ENCODE data around the gene PLEKHF1. TPM values are rescaled to one million over a fixed set of nuclear protein-coding genes. Genes with fewer than 3 reads are reported as not detected.
"Not testable (repeated sequence)": the region's sequence is repeated elsewhere in the genome, so short reads cannot be mapped to it uniquely, and the experiment has no call there.

PLEKHF1 gene
- polyA plus RNA-seq, 4 donors: 1.2 to 3.3 (median 1.8) TPM

DNA sequence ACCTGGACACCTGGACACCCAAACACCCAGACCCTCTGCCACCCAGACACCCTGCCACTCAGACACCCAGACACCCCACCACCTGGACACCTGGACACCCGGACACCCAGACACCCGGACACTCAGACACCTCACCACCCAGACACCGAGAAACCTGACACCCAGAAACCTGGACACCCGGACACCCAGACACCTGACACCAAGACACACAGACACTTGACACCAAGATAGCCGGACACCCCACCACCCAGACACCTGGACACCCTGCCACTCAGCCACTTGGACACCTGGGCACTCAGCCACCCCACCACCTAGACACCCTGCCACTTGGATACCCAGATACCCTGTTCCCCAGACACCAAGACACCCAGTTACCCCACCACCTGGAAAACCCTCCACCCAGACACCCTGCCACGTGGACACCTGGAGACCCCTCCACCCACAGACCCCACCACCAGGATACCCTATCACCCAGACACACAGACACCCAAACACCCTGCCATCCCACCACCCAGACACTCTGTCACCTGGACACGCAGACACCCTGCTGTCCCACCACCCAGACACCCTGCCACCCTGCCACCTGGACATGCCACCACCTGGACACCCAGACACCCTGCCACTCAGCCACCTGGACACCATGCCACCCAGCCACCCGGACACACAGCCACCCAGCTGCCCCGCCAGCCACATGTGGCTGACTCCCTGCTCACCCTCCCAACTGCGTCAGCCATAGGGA lies 32.4 kb downstream of the PLEKHF1 start:
- DNase-seq (ENCODE audit: low read depth in 4 of 4, low spot score in 3 of 4): no peak

DNA sequence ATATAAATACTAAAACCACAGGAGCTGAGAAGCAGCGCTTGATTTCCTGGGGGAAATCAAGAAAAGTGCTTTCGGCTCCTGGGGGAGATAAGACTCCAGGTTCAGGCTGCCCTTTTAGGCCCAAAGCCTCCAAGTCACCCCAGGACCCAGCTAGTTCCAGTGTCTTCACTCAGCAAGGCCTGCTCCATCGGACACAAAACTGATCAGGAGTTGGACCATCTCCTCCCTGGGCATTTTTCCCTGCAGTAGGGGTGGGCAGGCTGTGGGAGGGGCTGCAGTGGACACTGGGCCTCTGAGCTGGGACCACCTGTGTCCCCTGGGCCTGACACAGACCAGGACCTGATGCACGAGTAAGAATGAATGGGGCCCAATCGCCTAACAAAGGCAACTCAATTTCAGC lies 34.6 kb downstream of the PLEKHF1 start:
- no peak for DNase-seq (ENCODE audit: low read depth in 4 of 4, low spot score in 3 of 4)

DNA sequence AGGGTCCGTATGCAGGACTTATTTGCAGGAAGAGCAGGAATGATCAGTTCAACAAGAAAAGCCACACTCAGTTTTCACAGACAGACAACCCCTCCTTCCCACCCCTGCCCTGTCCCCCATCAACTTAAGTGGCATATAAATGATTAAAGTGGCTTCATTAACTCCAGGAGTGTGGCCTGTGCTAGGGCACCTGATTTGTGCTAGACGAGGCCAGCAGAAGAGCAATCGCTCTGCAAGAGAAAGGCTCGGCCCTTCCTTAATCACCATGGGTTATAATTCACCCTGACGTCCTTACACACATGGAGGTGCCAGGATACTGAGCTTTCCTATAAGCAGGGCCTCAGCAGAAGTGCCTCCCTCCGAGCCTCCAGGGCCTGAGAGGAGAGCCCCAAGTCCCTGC lies 35.2 kb downstream of the PLEKHF1 start:
- no peak for DNase-seq (ENCODE audit: low read depth in 4 of 4, low spot score in 3 of 4)

DNA sequence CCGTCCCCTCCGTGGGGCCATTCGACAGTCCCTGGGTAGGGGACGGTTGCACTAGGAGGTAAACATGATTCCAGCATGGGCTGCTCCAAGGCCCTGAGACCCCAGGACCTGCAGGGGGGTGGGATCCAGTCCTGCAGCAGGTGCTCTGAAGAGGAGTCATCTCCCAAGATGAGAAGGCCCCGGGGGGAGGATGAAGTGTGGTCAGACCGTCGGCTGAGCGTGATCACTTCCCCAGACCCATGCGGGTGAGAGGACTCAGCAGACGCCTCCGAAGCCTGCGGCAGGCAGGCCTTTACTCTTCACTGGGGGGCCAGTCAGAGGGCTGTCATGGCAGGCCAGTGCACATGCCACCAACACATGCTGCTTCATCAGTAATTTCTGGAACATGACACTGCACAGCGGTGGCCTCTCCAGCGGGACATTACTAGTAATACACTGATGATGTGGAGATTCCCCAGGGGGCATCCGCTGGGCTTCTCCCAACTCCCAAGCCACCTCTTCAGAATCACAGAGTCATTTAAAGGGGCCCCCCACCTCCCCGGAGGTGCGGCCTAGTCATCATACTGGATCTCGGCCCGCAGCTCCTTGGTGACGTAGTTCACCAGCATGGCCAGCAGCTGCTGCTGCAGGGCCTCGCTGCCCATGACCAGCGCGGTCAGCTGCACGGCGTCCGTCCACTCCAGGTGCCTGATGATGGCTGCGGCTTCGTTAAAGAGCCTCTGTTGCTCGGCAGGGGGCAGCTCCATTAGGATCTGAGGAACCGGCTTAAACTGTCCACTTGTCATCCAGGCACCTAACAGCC lies 37.1 kb downstream of the PLEKHF1 start:
- no peak for DNase-seq (ENCODE audit: low read depth in 4 of 4, low spot score in 3 of 4)

DNA sequence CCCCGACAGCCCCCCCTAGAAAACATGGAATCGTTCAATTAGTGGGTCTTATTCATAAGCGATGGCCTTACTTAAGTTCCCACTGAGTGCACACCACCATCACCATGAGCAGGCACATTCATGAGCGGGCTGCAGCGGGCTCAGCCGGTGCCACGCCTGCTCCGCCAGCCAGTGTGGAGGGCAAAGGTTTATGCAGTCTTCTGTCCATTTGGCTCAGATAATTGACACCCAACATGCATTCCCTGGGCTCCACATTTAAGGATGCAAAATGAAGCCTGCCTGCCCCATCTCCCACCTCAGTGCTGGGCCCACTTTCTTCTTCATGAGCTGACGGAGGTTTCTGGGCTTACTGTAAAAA lies 37.7 kb downstream of the PLEKHF1 start:
- no peak for DNase-seq (ENCODE audit: low read depth in 4 of 4, low spot score in 3 of 4)

DNA sequence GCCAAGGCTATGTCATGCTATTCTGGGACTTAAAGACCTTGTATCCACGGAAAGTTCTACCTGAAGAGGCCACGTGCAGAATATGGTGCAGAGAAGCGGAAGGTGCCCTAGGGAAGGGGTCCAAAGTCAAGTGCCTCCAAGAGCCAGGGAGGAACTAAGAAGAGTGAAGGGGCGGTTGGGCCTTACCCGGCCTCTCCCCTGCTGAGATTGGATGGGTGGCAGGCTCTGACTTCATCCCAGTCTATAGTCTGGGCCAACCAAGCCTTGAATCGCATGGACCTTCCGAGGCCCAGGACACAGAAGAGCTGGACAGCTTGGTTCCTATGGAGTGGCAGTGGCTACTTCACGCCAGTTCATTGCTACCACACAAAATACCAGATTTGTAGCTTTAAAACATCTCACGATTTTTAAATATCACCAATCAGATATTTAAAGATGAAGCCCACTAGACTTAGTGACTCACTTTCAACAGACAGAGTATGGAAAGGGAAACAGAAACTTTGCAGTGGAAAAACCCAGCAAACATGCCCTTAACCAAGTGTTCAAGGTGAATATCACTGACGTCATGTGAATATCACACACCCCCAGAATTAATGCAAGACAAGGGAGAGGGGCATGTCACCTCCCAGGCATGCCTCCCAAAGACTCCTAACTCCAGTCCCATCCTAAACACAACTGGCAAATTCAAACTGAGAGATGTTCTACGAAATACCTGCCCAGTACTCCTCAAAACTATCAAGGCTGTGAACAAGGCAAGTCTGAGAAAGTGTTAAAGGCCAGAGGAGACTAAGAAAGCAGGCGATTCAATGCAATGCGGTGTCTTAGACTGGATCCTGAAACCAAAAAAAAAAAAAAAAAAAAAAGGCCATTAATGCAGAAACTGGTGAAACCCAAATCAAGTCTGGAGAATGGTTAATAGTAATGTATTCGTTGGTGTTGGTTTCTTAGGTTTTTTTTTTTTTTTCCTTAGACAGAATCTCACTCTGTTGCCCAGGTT lies 39.6 kb downstream of the PLEKHF1 start:
- DNase-seq (ENCODE audit: low read depth in 4 of 4, low spot score in 3 of 4): no peak

DNA sequence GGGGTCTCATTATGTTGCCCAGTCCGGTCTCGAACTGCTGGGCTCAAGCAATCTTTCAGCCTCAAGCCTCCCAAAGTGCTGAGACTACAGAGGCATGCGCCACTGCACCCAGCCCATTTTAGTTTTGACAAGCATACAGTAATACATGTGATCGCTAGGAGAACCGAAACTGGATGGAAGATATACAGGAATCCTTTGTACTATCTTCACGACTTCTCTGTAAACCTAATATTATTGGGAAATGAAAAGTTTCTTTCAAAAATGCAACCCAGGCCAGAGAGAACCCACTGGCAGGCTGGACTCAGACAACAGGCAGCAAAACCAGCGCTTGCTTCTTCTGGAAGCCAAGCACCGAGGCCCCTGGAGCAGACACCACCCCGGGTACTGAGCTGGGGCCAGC lies 40.4 kb downstream of the PLEKHF1 start:
- DNase-seq (ENCODE audit: low read depth in 4 of 4, low spot score in 3 of 4): no peak

DNA sequence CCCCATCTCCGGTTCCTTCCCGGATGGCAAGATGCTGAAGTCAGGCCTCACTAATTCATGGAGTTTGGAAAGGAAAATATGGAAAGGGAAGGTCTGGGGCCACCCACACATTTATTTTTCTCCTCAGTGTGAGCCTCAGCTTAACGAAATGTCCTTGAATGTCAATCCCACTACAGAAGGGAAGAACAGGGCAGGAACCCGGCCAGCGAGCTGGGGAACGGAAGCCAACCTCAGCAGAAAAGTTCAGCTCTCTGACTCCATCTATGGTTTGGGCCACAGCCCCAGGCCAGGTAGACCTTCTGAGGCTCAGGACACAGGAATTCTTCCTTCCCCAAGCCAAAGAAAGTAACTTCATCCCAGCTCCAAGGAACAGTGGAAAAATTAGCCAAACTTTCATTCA lies 41.4 kb downstream of the PLEKHF1 start:
- no peak for DNase-seq (ENCODE audit: low read depth in 4 of 4, low spot score in 3 of 4)

DNA sequence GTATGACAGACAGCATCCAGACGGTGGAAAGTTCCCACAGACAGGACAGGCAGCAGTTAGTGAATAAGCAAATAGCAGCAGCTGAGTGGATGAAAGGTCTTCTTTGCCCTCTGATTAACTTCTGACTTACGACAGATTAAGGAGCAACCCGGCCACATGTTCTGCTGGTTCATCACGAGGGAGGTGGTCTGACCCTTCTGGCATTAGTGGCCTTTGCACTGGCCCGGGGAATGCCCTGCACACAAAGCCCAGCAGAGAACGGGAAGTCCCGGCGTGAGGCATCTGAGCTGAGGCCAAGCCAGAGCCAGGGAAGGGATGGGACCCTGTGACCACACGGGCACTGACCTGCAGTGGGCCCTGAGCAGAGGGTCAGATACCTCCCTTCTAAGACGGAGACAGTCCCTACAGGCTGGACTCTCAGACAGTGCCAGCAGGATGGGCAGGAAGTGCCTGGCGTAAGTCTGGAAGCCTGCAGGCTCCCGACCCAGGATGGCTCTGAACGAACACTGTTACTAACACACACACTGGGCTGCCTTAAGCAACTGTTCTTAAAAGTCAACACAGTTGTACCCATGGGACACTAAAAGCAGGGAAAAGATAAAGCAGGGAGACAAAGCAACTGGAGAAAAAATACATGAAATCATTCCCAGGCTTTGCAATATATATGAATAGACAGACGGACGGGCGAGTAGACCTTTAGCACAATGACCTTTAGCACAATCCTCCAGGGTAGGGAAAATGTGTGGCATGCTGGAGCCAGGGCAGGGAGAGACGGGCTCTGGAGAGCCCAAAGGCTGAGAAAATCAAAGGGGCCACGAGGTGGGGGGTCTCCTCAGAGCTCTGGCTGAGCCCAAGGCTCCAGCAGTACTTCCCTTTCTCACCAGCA lies 43.5 kb downstream of the PLEKHF1 start:
- no peak for DNase-seq (ENCODE audit: low read depth in 4 of 4, low spot score in 3 of 4)

DNA sequence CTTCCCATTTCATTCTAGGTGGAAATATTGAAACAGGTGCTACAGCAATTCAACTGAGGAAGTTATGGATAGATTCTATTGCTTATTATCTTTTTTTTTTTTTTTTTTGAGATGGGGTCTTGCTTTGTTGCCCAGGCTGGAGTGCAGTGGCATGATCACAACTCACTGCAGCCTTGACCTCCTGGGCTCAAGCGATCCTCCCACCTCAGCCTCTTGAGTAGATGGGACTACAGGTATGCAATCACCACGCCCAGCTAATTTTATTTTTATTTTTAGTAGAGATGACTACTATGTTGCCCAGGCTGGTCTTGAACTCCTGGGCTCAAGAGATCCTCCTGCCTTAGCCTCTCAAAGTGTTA lies 44.2 kb downstream of the PLEKHF1 start:
- DNase-seq (ENCODE audit: low read depth in 4 of 4, low spot score in 3 of 4): not testable (repeated sequence)

DNA sequence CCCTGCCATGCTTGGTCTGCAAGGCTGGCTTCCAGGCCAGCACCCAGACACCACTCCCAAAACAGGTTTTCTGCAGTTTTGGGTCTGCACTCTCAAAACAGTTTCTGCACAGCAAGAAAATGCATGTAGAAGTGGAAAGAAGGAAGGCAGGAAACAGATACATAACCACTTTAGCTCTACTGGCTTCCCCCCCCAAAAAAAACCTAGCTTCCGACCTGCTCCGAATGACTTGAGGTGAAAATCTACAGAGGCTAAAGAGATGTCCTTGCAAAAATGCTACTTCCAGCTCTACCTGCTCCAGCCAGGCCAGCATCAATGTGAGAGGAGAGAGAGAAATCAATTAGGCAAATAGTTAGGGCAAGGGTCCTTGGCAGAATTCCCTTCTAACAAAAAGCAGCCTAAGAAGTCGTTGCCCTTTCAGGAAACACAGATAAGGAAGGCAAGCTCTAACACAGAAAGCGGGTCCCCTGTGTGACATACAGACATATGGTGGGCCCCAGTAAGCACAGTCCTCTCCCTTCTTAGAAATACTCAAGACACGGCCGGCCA lies 46.4 kb downstream of the PLEKHF1 start:
- no peak for DNase-seq (ENCODE audit: low read depth in 4 of 4, low spot score in 3 of 4)

DNA sequence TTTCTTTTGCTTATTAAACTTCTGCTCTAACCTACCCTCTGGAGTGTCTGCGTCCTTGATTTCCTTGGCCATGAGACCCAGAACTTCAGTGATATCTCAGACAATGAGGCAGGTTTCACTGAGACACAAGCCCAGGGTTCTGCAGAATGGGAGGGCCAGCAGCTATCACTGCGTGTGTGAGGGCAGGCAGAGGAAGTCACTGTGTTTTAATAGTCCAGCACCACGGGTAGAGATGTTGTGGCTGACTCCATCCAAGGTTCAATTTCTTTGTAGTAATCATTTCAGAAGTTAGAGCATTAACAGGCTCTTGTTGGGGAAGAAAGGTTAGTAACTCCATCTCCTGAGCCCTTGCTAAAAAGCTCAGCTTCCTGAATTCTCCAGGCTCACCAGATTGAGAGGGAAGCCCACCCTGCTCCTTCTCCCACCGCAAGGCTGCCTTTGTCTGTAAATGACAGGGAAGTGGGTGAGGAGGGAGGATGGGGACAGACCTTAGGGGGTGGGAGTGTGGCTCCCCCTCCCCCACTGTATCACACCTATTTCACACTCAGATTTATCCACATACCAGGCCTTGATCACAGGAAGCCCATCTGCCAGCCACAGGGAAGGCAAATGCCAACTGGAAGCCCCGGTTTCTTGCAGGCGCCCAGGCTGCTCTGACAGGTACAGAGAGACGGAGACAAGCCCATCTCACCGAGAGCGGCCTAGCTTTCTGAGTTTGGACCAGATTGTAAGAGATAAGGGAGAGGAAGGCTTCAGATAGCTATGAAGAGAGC lies 47.7 kb downstream of the PLEKHF1 start:
- no peak for DNase-seq (ENCODE audit: low read depth in 4 of 4, low spot score in 3 of 4)

DNA sequence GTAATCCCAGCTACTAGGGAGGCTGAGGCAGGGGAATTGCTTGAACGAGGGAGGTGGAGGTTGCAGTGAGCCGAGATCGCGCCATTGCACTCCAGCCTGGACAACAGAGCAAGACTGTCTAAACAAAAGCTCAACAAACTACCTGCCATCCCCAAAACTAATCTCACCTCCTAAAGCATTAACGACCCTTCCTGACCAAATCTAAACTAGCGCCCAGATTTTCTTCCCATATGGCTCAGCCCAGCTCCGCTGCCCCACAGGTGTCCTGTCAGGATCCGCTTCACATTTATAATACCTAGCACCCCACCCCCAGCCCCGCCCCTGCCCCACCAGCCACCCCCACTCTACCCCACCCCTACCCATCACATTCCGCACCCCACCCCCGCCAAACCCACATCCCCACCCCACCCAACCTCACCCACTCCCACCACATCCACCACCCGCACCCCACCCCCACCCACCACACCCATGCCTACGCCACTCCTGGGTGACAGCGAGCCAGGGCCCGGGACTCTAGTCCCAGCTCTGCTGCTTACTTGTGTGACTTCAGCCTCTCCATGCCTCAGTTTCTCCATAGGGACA lies 49.2 kb downstream of the PLEKHF1 start:
- no peak for DNase-seq (ENCODE audit: low read depth in 4 of 4, low spot score in 3 of 4)

DNA sequence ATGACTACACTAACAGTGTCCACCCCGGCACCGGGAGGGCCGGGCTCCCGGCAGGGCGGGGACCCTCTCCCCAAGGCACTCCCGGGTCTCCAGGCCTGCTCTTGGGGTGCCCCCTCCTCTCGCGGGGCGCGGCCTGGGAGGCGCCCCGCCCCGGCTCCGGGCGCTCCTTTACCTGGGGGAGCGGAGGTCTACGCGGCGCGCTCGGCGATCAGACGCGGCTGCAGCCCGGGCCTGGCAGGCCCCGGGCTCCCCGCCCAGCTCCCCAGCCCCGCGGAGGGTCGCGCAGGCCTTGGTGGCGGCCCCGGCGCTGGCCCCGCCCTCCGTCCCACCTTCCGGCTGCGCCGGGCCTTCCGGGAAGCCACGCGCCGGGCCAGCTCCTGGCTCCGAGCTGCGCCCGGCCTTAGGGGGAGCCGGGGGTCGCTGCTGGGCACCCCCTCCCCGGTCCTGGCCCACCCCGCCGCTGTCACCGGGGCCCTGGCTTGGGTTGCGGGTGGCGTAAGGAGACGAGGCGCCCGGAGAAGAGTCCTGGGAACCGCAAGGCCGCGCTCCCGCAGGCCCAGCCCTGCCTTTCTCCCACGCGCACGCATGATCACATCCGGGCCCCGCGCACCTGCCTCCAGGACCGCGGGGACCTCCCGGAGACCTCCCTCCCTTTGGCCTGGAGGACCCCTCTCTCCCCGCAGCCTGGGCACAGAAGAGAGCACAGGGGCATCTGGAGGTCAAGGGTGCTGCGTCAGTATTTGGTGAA lies 49.9 kb downstream of the PLEKHF1 start, which contains the start of gene C19orf12:
Gene C19orf12, minus strand, starts transcription at position 309 of the 748 bp plus-strand sequence. CDS start 6,848 bp downstream, outside the sequence.
- DNase-seq (ENCODE audit: low read depth in 4 of 4, low spot score in 3 of 4): no peak

DNA sequence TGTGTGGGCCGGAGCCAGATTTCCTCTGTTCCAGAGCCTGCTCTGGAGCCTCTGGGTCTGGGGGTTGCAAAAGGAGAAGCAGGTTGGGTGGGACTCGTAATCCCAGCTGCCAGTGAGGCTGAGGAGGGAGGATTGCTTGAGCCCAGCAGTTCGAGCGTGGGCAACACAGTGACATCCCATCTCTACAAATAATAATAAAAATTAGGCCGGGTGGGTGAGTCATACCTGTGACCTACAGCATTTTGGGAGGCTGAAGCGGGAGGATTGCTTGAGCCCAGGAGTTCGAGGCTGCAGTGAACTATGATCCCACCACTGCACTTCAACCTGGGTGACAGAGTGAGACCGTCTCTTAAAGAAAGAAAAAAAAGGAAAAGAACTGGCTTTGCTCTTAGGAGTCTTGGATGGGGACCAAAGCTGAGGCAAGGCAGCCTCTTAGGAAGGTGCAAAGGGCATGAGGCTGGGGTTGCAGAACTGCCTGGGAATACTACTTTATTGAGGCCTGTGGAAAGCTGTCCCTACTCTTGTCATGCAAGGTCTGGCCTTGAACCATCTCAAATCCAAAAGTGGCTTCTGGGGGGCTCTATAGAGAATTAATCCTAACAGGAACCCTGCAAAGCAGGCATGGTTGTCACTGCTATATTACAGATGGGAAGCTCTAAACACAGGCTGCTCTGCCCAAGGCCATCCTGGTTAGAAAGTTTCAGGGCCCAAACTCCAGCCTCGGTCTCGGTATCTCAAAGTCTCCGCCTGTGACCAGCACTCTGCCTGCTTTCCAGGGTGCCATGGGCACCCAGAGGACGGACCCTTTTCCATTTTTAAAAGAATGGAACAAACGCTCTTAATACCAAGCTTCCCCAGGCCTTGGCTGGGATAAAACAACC lies 50.7 kb downstream of the PLEKHF1 start:
- DNase-seq (ENCODE audit: low read depth in 4 of 4, low spot score in 3 of 4): no peak

DNA sequence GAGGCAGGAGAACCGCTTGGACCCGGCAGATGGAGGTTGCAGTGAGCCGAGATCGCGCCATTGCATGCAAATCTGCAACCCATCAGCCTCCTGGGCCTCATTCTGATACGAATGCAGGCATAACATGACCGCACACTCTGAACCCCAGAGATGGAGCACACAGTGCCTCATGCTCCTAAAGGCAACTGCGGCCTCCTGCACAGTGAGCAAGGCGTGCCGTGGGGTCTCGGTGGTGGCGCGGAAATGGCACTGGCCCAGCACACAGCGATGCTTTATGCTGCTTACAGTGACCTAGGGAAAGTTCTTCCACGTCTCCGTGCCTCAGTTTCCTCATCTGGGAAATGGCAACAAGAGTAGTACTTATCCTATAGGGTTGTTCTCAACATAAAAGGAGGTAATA lies 51.8 kb downstream of the PLEKHF1 start:
- DNase-seq (ENCODE audit: low read depth in 4 of 4, low spot score in 3 of 4): no peak

DNA sequence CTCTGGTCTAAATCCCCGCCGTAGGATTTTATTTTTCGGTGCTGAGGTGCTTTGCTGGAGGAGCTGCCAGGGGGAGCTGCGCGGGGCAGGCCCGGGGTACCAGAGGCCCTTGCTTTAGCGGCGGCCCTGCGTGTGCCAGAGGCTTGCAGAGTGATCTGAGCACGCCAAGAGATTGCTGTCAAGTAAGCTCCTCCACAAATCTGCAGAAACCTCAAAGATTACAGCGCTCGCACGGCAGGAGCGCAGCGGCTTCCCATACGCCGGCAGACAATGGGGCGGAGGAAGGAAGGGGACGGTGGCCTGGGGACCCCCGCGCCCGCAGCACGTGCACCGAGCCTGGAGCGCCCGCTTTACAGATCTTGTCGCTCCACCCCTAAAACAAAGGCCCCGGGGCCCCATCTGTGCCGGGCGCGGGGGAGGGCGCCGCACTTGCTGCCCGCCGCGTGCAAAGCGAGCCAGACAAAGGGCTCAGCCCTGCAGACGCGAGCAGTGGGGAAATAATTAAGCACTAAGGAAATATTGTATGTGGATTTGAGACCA lies 58.9 kb downstream of the PLEKHF1 start:
- no peak for DNase-seq (ENCODE audit: low read depth in 4 of 4, low spot score in 3 of 4)

Data from left renal pelvis (tissue), 4 donors.